Spleen (tissue), 11 donors: ENCODE data around the gene IGFALS. TPM values are rescaled to one million over a fixed set of nuclear protein-coding genes. Genes with fewer than 3 reads are reported as not detected.
A peak's percentile ranks its signal among the peaks of the same experiment; 100 is the strongest.

Experiments
- DNase-seq: peaks from one replicate; pipeline ENCODE4 v3.0.0-alpha.2; 2020
- H3K27ac ChIP-seq, 8 donors: fragments of 200-600 bp; sonication (generic) in 7 of 8; 1 replicate in 4 of 8; 2 replicates in 4 of 8; pipeline versions ENCODE4 v1.5.0 to v1.8.0; 2016 to 2021; ENCODE audit warnings: inconsistent platforms in 4 of 8, mild to moderate bottlenecking in 4 of 8, moderate library complexity in 1 of 8
- H3K27me3 ChIP-seq, 7 donors: fragments of 200-600 bp; sonication (generic) in 6 of 7; replicated peaks in 1 of 7; 1 replicate in 4 of 7; 2 replicates in 3 of 7; pipeline versions ENCODE4 v1.5.0 to v1.8.0; 2016 to 2021; ENCODE audit warnings: inconsistent platforms in 3 of 7, mild to moderate bottlenecking in 1 of 7
- H3K36me3 ChIP-seq, 6 donors: fragments of 200-600 bp; sonication (generic) in 5 of 6; 1 replicate in 4 of 6; 2 replicates in 2 of 6; pipeline versions ENCODE4 v1.5.0 to v1.8.0; 2016 to 2021; ENCODE audit warnings: inconsistent platforms in 2 of 6
- H3K4me1 ChIP-seq, 6 donors: fragments of 200-600 bp; sonication (generic) in 5 of 6; 1 replicate in 3 of 6; 2 replicates in 3 of 6; pipeline versions ENCODE4 v1.5.0 to v1.8.0; 2016 to 2021; ENCODE audit warnings: inconsistent platforms in 3 of 6
- H3K4me3 ChIP-seq, 8 donors: fragments of 200-600 bp; sonication (generic) in 7 of 8; 1 replicate in 4 of 8; 2 replicates in 4 of 8; pipeline versions ENCODE4 v1.5.0 to v1.8.0; 2016 to 2021; ENCODE audit warnings: inconsistent platforms in 4 of 8, mild to moderate bottlenecking in 4 of 8, moderate library complexity in 2 of 8
- H3K9me3 ChIP-seq, 8 donors: fragments of 200-600 bp; sonication (generic) in 7 of 8; 1 replicate in 4 of 8; 2 replicates in 4 of 8; pipeline versions ENCODE4 v1.5.0 to v1.8.0; 2016 to 2021; ENCODE audit warnings: inconsistent platforms in 4 of 8
- POLR2A ChIP-seq, 3 donors: fragments of 450-650 bp; IDR thresholded peaks; one replicate each; pipeline ENCODE4 v1.5.1; 2017; ENCODE audit warnings: antibody characterized with exemption in 3 of 3, mild to moderate bottlenecking in 1 of 3
- POLR2AphosphoS5 ChIP-seq, 3 donors: sonication (generic); formaldehyde crosslinking; IDR thresholded peaks; one replicate each; pipeline ENCODE4 v1.5.1; 2017; ENCODE audit warnings: antibody characterized with exemption in 3 of 3
- WGBS, 5 donors: extraction: QIAGEN DNeasy Blood & Tissue Kit in 3 of 5; methylation state at CpG; one replicate each; pipeline versions ENCODE4 v1.1.5 to v1.1.7; 2013 to 2018; 5-methylcytosine and 5-hydroxymethylcytosine counted together
- intact Hi-C: fragments of 100-400 bp; cut with DNase I; formaldehyde crosslinking; loops from one replicate; pipeline ENCODE4 v1.15.0; 2023; ENCODE audit warnings: low total_unique reads
- polyA plus RNA-seq, 3 donors: library from polyadenylated mRNA; stranded (reverse); fragments of 200-250 nt; gene quantifications; one replicate each; pipeline ENCODE4 v1.2.1, GENCODE V29; 2013
- total RNA-seq, 7 donors: library from RNA; depleted of rRNA in 3 of 7; stranded (reverse); fragments of >200 nt in 3 of 7; fragmentation: NEBNext Ultra II Directional in 4 of 7; extraction: Animal tissue kit (Norgen Biotek cat#: 25700) in 4 of 7; gene quantifications; one replicate each; pipeline versions ENCODE4 v1.1.0 to v1.2.1, GENCODE V29; 2016 to 2021
- TF ChIP-seq, protein P1 (sequence below), 11 experiments: fragments of 200-600 bp in 7 of 11; fragments of 450-650 bp in 4 of 11; sonication (generic) in 4 of 11; IDR thresholded peaks in 8 of 11; conservative IDR thresholded peaks in 3 of 11; 1 replicate in 7 of 11; 2 replicates in 4 of 11; pipeline versions ENCODE4 v1.4.0 to v1.8.0; 2016 to 2021; ENCODE audit warnings: antibody characterized with exemption in 11 of 11, inconsistent platforms in 4 of 11, mild to moderate bottlenecking in 1 of 11
- donor health status: healthy with polysubstance abuse.
- donor health status: DM: no; HTN: no; CAD: no; lungs with moderate emphysema.
- donor health status: DM: no; HTN: no; CAD: no.
- donor health status: Bipolar disorder and iron deficiency.
- donor health status: healthy.
- donor health status: DM: no; HTN: no; CAD: no.
- donor health status: DM: yes; HTN: yes; CAD: no.

IGFALS gene
- total and polyA plus RNA-seq, 10 donors: 0.14 to 0.63 (median 0.29) TPM; not detected in 2

DNA sequence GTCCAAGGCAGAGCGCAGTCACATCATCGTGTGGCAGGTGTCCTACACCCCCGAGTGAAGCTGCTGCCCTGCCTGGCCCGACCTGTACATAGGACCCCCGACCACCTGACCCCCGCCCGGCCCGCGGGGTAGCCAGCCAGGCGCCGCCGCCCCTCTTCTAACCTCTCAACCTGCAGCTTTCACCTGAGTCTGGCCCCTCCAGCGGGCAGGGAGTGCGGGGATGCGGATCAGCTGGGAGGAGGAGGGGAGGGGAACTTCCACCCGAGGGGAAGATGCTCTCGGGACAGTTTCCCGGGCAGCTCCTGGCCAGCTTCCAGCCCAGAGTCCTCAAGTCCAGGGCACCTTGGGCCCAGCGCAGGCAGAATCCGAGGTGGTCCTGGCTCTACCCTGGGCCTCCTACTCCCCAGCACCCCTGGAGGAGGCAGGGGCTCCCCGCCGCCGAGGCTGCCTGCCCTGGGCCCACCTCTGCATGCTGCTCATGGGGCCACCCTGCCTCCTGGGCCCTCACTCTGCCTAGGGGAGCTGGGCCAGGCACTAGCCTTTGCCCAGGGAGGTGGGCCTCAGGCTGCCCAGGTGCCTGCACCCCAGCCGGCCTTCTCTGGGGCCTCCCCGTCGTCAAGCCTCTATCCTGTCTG is 24.6 kb downstream of the IGFALS start:
- WGBS, 5 donors: 80 to 88% (median 85%) methylated on average over 16 to 26 of the region's 26 CpGs
- Histone ChIP-seq H3K27me3 (no peaks in the 10 kb centered on the region), H3K4me3 (no peak overlapping the region), H3K27ac (peak overlapping the region in 2 of 8 donors; percentile 17 to 96), H3K4me1 (peaks cover 11 to 45% (median 29%) of the 10 kb centered on the region in 6 donors), H3K9me3 (no peaks in the 10 kb centered on the region), H3K36me3 (peaks cover 0 to 61% (median 57%) of the 10 kb centered on the region in 6 donors)
- TF ChIP-seq POLR2AphosphoS5 (IDR thresholded peaks at IDR 0.05) (peak in 1 of 3 donors; percentile 41), POLR2A (IDR thresholded peaks at IDR 0.05) (no peak)
- intact Hi-C loops: no loop called here
- peak; percentile 75 for DNase-seq

DNA sequence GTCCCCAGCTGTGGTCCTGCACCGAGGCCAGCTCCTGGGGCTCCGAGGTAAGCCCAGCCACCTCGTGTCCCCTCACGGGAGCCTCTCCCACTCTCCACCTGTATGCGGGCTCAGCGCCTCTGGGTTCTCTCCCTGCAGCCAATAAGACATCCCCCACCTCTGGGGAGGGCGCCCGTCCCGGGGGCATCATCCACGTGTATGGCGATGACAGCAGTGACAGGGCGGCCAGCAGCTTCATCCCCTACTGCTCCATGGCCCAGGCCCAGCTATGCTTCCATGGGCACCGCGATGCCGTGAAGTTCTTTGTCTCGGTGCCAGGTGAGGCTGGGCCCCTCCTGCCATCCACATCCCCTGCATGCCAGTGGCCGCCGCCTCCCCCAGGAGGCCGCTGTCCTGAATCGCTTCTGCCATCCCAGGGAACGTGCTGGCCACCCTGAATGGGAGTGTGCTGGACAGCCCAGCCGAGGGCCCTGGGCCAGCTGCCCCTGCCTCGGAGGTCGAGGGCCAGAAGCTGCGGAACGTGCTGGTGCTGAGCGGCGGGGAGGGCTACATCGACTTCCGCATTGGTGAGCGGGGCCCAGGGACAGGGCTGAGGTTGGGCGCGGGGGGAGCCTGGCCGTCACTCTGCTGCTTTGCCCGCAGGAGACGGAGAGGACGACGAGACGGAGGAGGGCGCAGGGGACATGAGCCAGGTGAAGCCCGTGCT is 25.3 kb downstream of the IGFALS start:
- Histone ChIP-seq H3K4me3 (no peak overlapping the region), H3K36me3 (peaks cover 0 to 68% (median 63%) of the 10 kb centered on the region in 6 donors), H3K9me3 (no peaks in the 10 kb centered on the region), H3K27me3 (no peaks in the 10 kb centered on the region), H3K27ac (no peak overlapping the region), H3K4me1 (peaks cover 7 to 39% (median 25%) of the 10 kb centered on the region in 6 donors)
- WGBS, 5 donors: 87 to 94% (median 88%) methylated on average over 39 to 41 of the region's 41 CpGs
- TF ChIP-seq POLR2AphosphoS5 (IDR thresholded peaks at IDR 0.05): peak in 2 of 3 donors; percentile 43 to 48
- TF ChIP-seq POLR2A (IDR thresholded peaks at IDR 0.05): no peak
- DNase-seq: peak; percentile 78
- intact Hi-C loops: no loop called here

DNA sequence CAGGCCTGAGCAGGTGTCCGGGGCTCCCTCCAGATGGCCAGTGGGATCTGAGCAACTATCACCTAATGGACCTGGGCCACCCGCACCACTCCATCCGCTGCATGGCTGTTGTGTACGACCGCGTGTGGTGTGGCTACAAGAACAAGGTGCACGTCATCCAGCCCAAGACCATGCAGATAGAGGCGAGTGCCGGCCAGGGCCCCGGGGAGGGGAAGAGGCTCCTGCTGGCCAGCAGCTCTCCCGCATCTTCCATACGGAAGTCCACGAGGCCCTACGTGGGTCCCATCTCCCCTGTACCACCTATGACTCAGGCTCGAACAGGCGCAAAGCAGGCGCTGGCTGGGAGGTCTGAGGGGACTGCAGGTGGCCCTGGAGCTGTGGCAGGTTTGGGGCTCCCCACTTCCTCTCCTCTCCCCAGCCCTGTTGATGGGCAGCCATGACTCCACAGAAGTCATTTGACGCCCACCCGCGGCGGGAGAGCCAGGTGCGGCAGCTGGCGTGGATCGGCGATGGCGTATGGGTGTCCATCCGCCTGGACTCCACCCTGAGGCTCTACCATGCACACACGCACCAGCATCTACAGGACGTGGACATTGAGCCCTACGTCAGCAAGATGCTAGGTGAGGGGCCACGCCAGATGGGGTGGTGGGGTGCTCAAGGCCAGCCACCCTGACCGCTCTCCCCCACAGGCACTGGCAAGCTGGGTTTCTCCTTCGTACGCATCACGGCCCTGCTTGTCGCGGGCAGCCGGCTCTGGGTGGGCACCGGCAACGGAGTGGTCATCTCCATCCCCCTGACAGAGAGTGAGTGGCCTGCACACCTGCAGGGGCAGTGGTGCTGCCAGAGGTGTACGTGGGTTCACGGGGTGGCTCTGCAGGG is 26.1 kb downstream of the IGFALS start:
- Histone ChIP-seq H3K27ac (no peak overlapping the region), H3K36me3 (peaks cover 0 to 77% (median 71%) of the 10 kb centered on the region in 6 donors), H3K4me3 (no peak overlapping the region), H3K4me1 (peaks cover 7 to 35% (median 24%) of the 10 kb centered on the region in 6 donors), H3K27me3 (no peaks in the 10 kb centered on the region), H3K9me3 (no peaks in the 10 kb centered on the region)
- no peak for DNase-seq
- 89 to 97% (median 93%) methylated on average over 17 to 42 of the region's 42 CpGs for WGBS, 5 donors
- intact Hi-C loops: no loop called here
- TF ChIP-seq, protein P1, sequence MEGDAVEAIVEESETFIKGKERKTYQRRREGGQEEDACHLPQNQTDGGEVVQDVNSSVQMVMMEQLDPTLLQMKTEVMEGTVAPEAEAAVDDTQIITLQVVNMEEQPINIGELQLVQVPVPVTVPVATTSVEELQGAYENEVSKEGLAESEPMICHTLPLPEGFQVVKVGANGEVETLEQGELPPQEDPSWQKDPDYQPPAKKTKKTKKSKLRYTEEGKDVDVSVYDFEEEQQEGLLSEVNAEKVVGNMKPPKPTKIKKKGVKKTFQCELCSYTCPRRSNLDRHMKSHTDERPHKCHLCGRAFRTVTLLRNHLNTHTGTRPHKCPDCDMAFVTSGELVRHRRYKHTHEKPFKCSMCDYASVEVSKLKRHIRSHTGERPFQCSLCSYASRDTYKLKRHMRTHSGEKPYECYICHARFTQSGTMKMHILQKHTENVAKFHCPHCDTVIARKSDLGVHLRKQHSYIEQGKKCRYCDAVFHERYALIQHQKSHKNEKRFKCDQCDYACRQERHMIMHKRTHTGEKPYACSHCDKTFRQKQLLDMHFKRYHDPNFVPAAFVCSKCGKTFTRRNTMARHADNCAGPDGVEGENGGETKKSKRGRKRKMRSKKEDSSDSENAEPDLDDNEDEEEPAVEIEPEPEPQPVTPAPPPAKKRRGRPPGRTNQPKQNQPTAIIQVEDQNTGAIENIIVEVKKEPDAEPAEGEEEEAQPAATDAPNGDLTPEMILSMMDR (IDR thresholded peaks at IDR 0.05 in 8 of 11, conservative IDR thresholded peaks at IDR 0.05 in 3 of 11): no peak
- TF ChIP-seq POLR2A (IDR thresholded peaks at IDR 0.05): no peak
- peak in 2 of 3 donors; percentile 38 to 59 for TF ChIP-seq POLR2AphosphoS5 (IDR thresholded peaks at IDR 0.05)

DNA sequence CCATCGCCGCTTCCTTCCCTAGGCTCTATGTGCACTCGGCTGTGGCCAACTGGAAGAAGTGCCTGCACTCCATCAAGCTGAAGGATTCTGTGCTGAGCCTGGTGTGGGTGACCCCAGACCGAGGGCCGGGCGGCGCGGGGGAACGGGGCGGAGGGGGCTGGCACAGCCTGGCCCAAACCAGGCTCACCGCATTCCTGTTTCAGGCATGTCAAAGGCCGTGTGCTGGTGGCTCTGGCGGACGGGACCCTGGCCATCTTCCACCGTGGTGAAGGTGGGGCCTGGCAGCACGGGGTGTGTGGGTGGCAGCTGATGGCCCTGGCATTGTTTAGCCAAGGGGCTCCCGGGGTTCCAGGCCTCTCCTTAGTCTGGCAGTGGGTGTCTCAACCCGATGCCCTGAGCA is 26.8 kb downstream of the IGFALS start:
- intact Hi-C loops: no loop called here
- no peaks in the 10 kb centered on the region for H3K9me3 ChIP-seq
- WGBS, 5 donors: 85 to 98% (median 92%) methylated on average over 5 to 18 of the region's 18 CpGs
- no peak for TF ChIP-seq POLR2AphosphoS5 (IDR thresholded peaks at IDR 0.05)
- no peak overlapping the region for H3K4me3 ChIP-seq
- H3K27ac ChIP-seq: no peak overlapping the region
- no peak for DNase-seq
- H3K4me1 ChIP-seq: peaks cover 7 to 29% (median 17%) of the 10 kb centered on the region in 6 donors
- H3K36me3 ChIP-seq: peaks cover 0 to 83% (median 78%) of the 10 kb centered on the region in 6 donors
- H3K27me3 ChIP-seq: no peaks in the 10 kb centered on the region

DNA sequence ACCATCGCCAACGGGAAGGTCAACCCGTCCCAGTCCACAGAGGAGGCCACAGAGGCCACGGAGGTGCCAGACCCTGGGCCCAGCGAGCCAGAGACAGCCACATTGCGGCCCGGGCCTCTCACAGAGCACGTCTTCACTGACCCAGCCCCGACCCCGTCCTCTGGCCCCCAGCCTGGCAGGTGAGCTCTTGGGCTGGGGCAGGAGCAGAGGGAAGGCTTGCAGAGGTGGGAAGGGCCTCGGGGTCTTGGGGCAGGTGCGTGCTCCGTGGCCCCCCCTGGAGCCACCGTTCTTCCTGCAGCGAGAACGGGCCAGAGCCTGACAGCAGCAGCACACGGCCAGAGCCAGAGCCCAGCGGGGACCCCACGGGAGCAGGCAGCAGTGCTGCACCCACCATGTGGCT is 27.3 kb downstream of the IGFALS start:
- peaks cover 7 to 25% (median 17%) of the 10 kb centered on the region in 6 donors for H3K4me1 ChIP-seq
- TF ChIP-seq POLR2AphosphoS5 (IDR thresholded peaks at IDR 0.05) (peak in 1 of 3 donors; percentile 47), POLR2A (IDR thresholded peaks at IDR 0.05) (no peak)
- no peak overlapping the region for H3K4me3 ChIP-seq
- intact Hi-C loops: no loop called here
- 81 to 95% (median 93%) methylated on average over 12 to 19 of the region's 19 CpGs for WGBS, 5 donors
- no peaks in the 10 kb centered on the region for H3K9me3 ChIP-seq
- DNase-seq: no peak
- no peaks in the 10 kb centered on the region for H3K27me3 ChIP-seq
- H3K36me3 ChIP-seq: peaks cover 0 to 88% (median 80%) of the 10 kb centered on the region in 6 donors
- no peak overlapping the region for H3K27ac ChIP-seq
